ENCODE data around the gene SH3PXD2A.

DNA sequence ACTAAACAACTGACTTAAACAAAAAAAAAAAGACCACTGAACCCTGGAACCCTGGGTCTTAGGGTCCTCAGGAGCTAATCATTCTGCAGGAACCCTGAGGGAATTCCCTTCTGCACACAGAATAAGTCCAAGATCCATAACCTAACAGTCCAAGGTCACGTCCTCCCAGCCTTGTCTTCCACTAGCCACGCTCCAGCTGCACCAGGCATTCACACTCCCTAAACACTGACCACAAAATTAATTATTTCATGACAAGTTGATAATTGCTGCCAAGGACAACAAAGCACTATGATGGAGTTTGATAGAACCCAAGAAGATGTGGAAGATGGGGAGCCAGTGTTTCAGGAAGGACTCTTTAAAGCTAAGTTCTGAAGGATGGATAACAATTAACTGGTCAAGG, 130.6 kb downstream of the SH3PXD2A start:
- TF ChIP-seq GATA2 (IDR thresholded peaks at IDR 0.05; ENCODE audit: low read depth, low read length) (no peak), GATA3 (IDR thresholded peaks at IDR 0.05; ENCODE audit: low read depth, low read length) (no peak)

Measured in SH-SY5Y (cell line).